Loucy (cell line): ENCODE results near the gene TPRX2.
A peak's percentile ranks its signal among the peaks of the same experiment; 100 is the strongest.

ENCODE experiments used
- H2AFZ ChIP-seq: fragments of 200-600 bp; sonication (generic); 2 replicates; pipeline ENCODE4 v1.6.0; 2016; ENCODE audit warnings: antibody characterized with exemption, mild to moderate bottlenecking, low read length, moderate library complexity
- H3F3A ChIP-seq: fragments of 200-600 bp; 2 replicates; pipeline ENCODE4 v1.6.0; 2016; ENCODE audit warnings: antibody characterized with exemption, low read depth, mild to moderate bottlenecking
- H3K27me3 ChIP-seq: fragments of 200-600 bp; sonication (generic); 2 replicates; pipeline ENCODE4 v1.6.1; 2014; ENCODE audit warnings: low read length, mild to moderate bottlenecking; ENCODE audit not compliant: insufficient read depth, poor library complexity, severe bottlenecking
- H3K36me3 ChIP-seq: fragments of 200-600 bp; sonication (generic); 2 replicates; pipeline ENCODE4 v1.6.1; 2016; ENCODE audit warnings: low read length; ENCODE audit not compliant: insufficient read depth
- H3K4me1 ChIP-seq: fragments of 200-600 bp; sonication (generic); 2 replicates; pipeline ENCODE4 v1.5.1; 2014; ENCODE audit warnings: low read length, mild to moderate bottlenecking; ENCODE audit not compliant: insufficient read depth, poor library complexity, severe bottlenecking
- H3K4me2 ChIP-seq: fragments of 200-600 bp; sonication (generic); 2 replicates; pipeline ENCODE4 v1.6.0; 2014; ENCODE audit warnings: antibody characterized with exemption, low read length, low read depth, mild to moderate bottlenecking; ENCODE audit not compliant: poor library complexity, severe bottlenecking
- H3K4me3 ChIP-seq: fragments of 200-600 bp; sonication (generic); 2 replicates; pipeline ENCODE4 v1.5.1; 2014; ENCODE audit warnings: low read length, mild to moderate bottlenecking, mixed read lengths; ENCODE audit not compliant: poor library complexity, severe bottlenecking
- H3K79me2 ChIP-seq: fragments of 200-600 bp; sonication (generic); 2 replicates; pipeline ENCODE4 v1.6.1; 2014; ENCODE audit warnings: low read length; ENCODE audit not compliant: insufficient read depth
- H3K9ac ChIP-seq: fragments of 200-600 bp; sonication (generic); 2 replicates; pipeline ENCODE4 v1.6.0; 2014; ENCODE audit warnings: mild to moderate bottlenecking, low read depth, low read length, moderate library complexity; ENCODE audit not compliant: poor library complexity, severe bottlenecking
- H3K9me2 ChIP-seq: fragments of 200-600 bp; sonication (generic); replicated peaks from 2 replicates; pipeline ENCODE4 v1.6.1; 2016; ENCODE audit warnings: low read depth, low read length, mixed read lengths
- H3K9me3 ChIP-seq: fragments of 200-600 bp; sonication (generic); 2 replicates; pipeline ENCODE4 v1.6.1; 2014; ENCODE audit warnings: mild to moderate bottlenecking, antibody characterized with exemption, low read length, low read depth; ENCODE audit not compliant: insufficient read depth
- H4K20me1 ChIP-seq: fragments of 200-600 bp; sonication (generic); 2 replicates; pipeline ENCODE4 v1.6.0; 2014; ENCODE audit warnings: antibody characterized with exemption, low read length, mild to moderate bottlenecking; ENCODE audit not compliant: insufficient read depth, poor library complexity, severe bottlenecking
- CTCF ChIP-seq: fragments of 200-600 bp; sonication (generic); conservative IDR thresholded peaks from 2 replicates; pipeline ENCODE4 v1.5.1; 2014; ENCODE audit warnings: mild to moderate bottlenecking, antibody characterized with exemption, low read length
- EZH2phosphoT487 ChIP-seq: fragments of 200-600 bp; IDR thresholded peaks from 2 replicates; pipeline ENCODE4 v1.6.1; 2018; ENCODE audit warnings: antibody characterized with exemption, mild to moderate bottlenecking, moderate library complexity, borderline replicate concordance

The TPRX2 gene

GRCh38 chr19:47860602-47861297 is 1.7 kb downstream of the TPRX2 start:
- no peak for TF ChIP-seq CTCF
- no peak for TF ChIP-seq EZH2phosphoT487
- Histone ChIP-seq H3K4me2 (no peak overlapping the region), H3K4me1 (no peaks in the 10 kb centered on the region), H3K9ac (no peak overlapping the region), H3K4me3 (no peak overlapping the region), H3K79me2 (no peaks in the 10 kb centered on the region), H3K9me2 (no peaks in the 10 kb centered on the region), H3K27me3 (no peaks in the 10 kb centered on the region), H4K20me1 (no peaks in the 10 kb centered on the region), H3K9me3 (no peaks in the 10 kb centered on the region), H2AFZ (no peak overlapping the region), H3K36me3 (no peaks in the 10 kb centered on the region), H3F3A (no peaks in the 10 kb centered on the region)

- H3K4me1 ChIP-seq = no peaks in the 10 kb centered on the region
- H3K79me2 ChIP-seq = no peaks in the 10 kb centered on the region
- no peak overlapping the region for H2AFZ ChIP-seq
- no peak overlapping the region for H3K9ac ChIP-seq
- H3K4me3 ChIP-seq = no peak overlapping the region
- no peaks in the 10 kb centered on the region for H3F3A ChIP-seq
- H3K27me3 ChIP-seq = no peaks in the 10 kb centered on the region
- no peak for TF ChIP-seq EZH2phosphoT487
- TF ChIP-seq CTCF = no peak
- H4K20me1 ChIP-seq = no peaks in the 10 kb centered on the region
- no peak overlapping the region for H3K4me2 ChIP-seq
- H3K36me3 ChIP-seq = no peaks in the 10 kb centered on the region
- H3K9me3 ChIP-seq = no peaks in the 10 kb centered on the region
- H3K9me2 ChIP-seq = no peaks in the 10 kb centered on the region
These were observed 2.6 kb downstream of the TPRX2 start for GRCh38 chr19:47861630-47862029.

- H3K4me3 ChIP-seq = no peak overlapping the region
- H3K9me3 ChIP-seq = no peaks in the 10 kb centered on the region
- no peaks in the 10 kb centered on the region for H3F3A ChIP-seq
- H3K9ac ChIP-seq = no peak overlapping the region
- H3K36me3 ChIP-seq = no peaks in the 10 kb centered on the region
- no peaks in the 10 kb centered on the region for H3K79me2 ChIP-seq
- H3K4me2 ChIP-seq = no peak overlapping the region
- peak overlapping the region; percentile 75 for H2AFZ ChIP-seq
- no peaks in the 10 kb centered on the region for H3K27me3 ChIP-seq
- H3K4me1 ChIP-seq = no peaks in the 10 kb centered on the region
- no peaks in the 10 kb centered on the region for H3K9me2 ChIP-seq
- no peak for TF ChIP-seq EZH2phosphoT487
- TF ChIP-seq CTCF = peak; percentile 97
- no peaks in the 10 kb centered on the region for H4K20me1 ChIP-seq
These were observed 4.5 kb downstream of the TPRX2 start for GRCh38 chr19:47863514-47863936.
